ACC112 (cell line): ENCODE results near the gene PFN3.
A peak's percentile ranks its signal among the peaks of the same experiment; 100 is the strongest.

Source experiments
- H2AFZ ChIP-seq: fragments of 200-600 bp; sonication (generic); one replicate; pipeline ENCODE4 v1.6.0; 2017; ENCODE audit warnings: antibody characterized with exemption, low read length; ENCODE audit not compliant: unreplicated experiment
- H3K27ac ChIP-seq: fragments of 200-600 bp; sonication (generic); 2 replicates; pipeline ENCODE4 v1.5.1; 2014; ENCODE audit warnings: low read depth, mild to moderate bottlenecking, antibody characterized with exemption, low read length, moderate library complexity
- H3K27me3 ChIP-seq: fragments of 200-600 bp; sonication (generic); 2 replicates; pipeline ENCODE4 v1.6.1; 2014; ENCODE audit warnings: mild to moderate bottlenecking, antibody characterized with exemption, low read length, moderate library complexity, mixed read lengths; ENCODE audit not compliant: insufficient read depth
- H3K36me3 ChIP-seq: fragments of 200-600 bp; sonication (generic); 2 replicates; pipeline ENCODE4 v1.6.1; 2016; ENCODE audit warnings: mild to moderate bottlenecking, antibody characterized with exemption, low read length, moderate library complexity, mixed read lengths; ENCODE audit not compliant: insufficient read depth
- H3K4me1 ChIP-seq: fragments of 200-600 bp; sonication (generic); one replicate; pipeline ENCODE4 v1.6.1; 2016; ENCODE audit warnings: low read length, mixed read lengths; ENCODE audit not compliant: insufficient read depth, unreplicated experiment, control insufficient read depth
- H3K4me3 ChIP-seq: fragments of 200-600 bp; sonication (generic); 2 replicates; pipeline ENCODE4 v1.5.1; 2014; ENCODE audit warnings: mild to moderate bottlenecking, low read depth, low read length
- H3K79me2 ChIP-seq: fragments of 200-600 bp; sonication (generic); one replicate; pipeline ENCODE4 v1.6.0; 2016; ENCODE audit warnings: low read length; ENCODE audit not compliant: control insufficient read depth, unreplicated experiment, insufficient read depth

The PFN3 gene

DNA sequence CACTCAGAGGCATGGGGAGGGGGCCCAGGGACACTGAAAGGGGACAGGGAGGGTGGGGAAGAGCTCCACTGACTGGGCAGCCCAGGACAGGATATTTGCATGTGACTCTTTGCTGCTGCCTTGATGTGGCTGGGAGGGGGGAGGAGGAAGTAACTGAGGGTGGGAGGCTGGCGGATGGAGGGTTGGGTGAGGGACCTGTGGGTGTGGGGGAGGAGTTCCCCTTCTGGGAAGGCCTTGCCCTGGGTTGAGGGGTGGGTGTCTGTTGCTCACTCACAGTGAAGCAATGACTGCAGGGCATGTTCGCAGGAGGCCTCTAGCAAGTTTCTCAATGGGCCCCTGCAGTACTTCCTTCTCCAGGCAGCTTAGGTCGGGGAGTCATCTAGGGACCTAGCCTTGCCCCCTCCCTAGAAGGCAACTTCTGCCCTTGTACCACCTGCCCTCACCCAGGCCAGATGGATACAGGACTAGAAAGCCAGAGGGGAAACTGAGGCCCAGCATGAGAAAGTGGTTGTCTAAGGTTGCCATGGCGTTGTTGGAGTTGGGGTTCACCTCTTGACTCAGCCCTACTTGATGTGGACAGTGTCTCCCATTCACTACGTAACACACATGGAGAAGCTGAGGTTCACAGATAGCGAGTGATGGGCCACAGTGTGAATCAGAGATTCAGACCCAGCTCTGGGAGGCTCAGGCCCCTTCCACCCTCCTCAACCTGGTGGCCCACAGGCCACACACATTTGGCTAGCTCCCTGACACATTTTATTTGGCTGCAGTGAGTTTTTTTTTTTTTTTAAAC lies 29.0 kb upstream of the PFN3 start:
- no peak overlapping the region for H3K4me3 ChIP-seq
- peaks cover 27% of the 10 kb centered on the region for H3K79me2 ChIP-seq
- H3K27ac ChIP-seq, result no peak overlapping the region
- 0 out of 2 replicates have a peak, but pooled peaks cover 6% of the 10 kb centered on the region for H3K36me3 ChIP-seq
- peaks cover 17% of the 10 kb centered on the region for H3K4me1 ChIP-seq
- H2AFZ ChIP-seq, result no peak overlapping the region
- H3K27me3 ChIP-seq, result no peaks in the 10 kb centered on the region

DNA sequence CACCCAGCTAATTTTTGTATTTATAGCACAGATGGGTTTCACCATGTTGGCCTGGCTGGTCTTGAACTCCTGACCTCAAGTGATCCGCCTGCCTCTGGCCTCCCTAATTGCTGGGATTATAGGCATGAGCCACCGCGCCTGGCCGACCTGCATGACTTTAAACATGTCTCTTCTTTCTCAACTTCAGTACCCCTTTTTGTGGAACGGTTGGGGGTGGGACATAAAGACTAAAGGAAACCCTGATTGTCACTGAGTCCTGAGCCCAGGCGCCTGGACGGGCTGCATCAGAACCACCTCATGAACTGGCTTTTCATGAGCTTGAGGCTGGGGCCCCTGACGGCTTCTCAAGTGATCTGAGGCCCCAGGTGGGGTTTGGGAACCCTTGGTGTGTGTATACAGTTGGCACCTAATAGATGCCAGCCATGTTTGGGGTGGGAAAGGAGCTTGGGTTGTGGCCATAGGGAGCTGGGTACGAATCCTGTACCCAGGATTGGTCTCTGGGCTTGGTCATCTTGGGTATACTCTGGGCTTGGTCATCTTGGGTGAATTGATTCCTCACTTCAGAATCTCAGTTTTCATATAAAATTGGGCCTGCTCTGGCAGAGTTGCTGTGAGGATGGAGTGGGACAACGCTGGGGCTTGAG lies 28.2 kb upstream of the PFN3 start:
- Histone ChIP-seq H3K27me3 (no peaks in the 10 kb centered on the region), H3K4me1 (peaks cover 17% of the 10 kb centered on the region), H3K36me3 (0 out of 2 replicates have a peak, but pooled peaks cover 6% of the 10 kb centered on the region), H3K4me3 (no peak overlapping the region), H3K79me2 (peaks cover 27% of the 10 kb centered on the region), H2AFZ (no peak overlapping the region), H3K27ac (no peak overlapping the region)

DNA sequence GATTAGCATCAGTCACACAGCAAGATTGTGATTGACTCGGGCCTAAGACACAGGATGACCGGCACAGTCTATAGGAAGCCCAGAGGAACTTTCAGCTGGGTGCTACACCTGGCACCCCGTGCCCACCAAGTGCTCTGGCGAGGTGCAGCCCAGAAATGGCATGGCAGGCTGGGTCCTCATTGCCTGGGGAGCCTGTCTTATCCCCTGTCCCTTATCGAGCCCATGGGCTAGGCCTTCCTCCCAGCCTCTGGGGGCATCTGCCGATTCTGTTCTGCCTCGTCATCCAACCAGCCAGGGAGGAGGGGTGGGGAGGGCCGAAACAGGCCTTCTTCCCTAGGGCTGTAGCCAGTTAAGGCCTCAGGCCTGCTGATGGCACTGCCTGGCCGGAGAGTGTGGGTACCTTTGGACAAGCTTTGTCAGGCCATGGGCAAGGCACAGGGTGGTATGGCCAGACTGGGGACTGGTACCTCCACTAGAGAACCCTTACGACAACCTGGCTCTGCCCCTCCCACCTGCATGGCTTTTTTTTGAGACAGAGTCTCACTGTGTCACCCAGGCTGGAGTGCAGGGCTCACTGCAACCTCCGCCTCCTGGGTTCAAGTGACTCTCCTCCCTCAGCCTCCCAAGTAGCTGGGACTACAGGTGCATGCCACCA lies 27.6 kb upstream of the PFN3 start:
- no peak overlapping the region for H3K27ac ChIP-seq
- 0 out of 2 replicates have a peak, but pooled peaks cover 4% of the 10 kb centered on the region for H3K36me3 ChIP-seq
- H3K4me3 ChIP-seq, result peak overlapping the region; percentile 95
- no peaks in the 10 kb centered on the region for H3K27me3 ChIP-seq
- H2AFZ ChIP-seq, result no peak overlapping the region
- peaks cover 17% of the 10 kb centered on the region for H3K4me1 ChIP-seq
- H3K79me2 ChIP-seq, result peaks cover 27% of the 10 kb centered on the region

DNA sequence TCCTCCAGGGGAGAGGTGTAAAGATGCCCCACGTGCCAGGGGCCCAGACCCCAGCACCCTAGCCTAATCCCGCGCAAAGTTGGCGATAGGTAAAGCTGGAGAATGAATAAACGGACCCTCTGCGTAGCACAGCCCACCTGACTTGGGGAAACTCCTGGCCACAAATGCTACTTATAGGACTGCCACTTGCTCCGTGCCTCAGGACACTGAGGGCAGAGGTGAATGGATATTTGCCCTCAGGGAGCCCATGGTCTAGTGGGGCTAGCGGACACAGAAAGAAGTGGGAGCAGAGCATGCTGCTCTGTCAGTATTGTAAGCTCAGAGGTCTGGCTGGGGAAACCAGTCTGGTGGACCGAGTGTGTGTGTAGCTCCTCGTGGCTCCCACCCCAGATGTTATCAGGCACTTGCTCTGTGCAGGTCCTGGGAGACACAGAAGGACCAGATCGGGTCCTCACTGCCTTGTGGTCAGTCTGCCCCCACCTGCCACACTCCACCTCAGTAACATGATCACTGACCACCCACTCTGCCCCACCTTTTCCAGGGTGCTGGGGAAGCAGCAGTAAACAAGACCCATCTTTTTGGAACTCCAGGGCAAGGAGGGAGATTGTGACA lies 26.9 kb upstream of the PFN3 start:
- Histone ChIP-seq H3K36me3 (no peaks in the 10 kb centered on the region), H3K79me2 (peaks cover 27% of the 10 kb centered on the region), H3K27ac (peak overlapping the region; percentile 71; the same call in 1 of the 2 replicates), H2AFZ (no peak overlapping the region), H3K4me3 (peak overlapping the region; percentile 95), H3K27me3 (no peaks in the 10 kb centered on the region), H3K4me1 (peaks cover 17% of the 10 kb centered on the region)

DNA sequence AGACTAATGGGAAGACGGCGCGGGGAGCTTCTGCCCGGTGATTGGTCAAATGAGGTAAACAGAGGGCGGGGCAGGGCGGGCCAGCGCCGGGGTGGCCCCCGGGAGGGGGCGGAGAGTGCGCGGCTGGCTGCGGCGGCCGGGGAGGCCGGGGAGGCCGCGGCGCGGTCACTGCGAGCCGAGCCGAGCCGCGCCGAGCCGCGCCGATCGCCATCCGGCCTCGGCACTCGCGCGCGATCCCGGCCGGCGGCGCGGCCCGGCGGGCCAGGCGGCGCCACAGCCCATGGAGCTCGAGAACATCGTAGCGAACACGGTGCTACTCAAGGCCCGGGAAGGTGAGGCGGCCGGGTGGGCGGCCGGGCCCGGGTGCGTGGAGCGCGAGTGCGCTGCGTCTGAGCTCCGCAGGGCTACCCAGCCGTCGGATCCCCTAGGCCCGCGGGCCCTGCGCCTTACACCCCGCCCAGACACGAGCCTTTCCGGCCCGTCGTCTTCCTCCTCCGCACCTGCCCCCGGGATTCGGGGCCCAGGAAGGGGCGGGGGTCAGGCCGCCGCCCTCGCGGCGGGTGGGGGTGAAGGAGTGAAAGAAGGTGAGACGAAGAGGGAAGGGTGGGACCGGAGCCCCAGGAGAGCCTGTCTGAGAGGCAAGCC lies 26.2 kb upstream of the PFN3 start, which contains the start of gene GRK6:
Gene GRK6 (plus strand): TSS at position 111 of the 645 bp plus-strand sequence. CDS start 170 bp downstream, at position 281.
- H2AFZ ChIP-seq, result peak within 1 kb of the TSS; percentile 67

DNA sequence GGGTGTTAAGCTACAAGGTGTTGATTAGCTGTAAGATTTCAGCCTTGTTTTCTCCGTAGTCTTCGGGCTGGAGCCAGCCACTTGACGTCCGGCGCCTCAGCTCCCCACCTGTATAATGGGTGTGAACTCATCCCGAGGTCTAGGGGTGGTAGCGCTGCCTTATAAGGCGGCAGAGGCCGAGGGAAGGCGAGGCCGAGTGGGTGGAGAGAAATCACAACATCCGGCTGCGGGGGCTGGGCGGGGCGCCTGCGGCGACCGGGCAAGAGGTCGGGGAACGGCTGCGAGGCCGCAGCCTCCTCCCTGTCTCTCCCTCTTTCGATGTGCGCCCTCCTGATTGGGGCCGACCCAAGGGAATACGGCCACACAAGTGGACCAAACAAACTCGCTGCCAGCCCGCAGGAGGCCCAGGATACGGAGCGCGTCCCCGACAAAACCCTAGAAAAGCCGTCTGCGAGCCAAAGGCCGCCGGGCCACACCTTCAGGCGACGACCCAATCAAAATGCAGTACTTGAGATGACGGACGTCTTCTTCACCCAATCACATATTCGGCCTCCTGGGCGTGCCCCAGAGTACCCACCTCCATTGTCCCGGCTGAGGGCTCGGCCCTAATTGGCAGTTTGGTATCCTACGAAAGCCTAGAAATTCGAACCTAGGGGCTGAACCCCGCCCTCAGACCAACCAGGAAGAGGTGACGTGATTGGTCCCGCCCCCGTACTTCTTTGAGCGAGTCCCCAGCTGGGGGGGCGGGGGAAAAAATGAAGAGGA lies 25.5 kb upstream of the PFN3 start:
- peak overlapping the region; percentile 78 for H3K4me3 ChIP-seq

More for the DNA sequence above, 26.2 kb upstream of the PFN3 start, which contains the start of gene GRK6:
- no peaks in the 10 kb centered on the region for H3K27me3 ChIP-seq
- H3K27ac ChIP-seq, result peak within 1 kb of the TSS; percentile 71
- H3K36me3 ChIP-seq, result no peaks in the 10 kb centered on the region
- peaks cover 27% of the 10 kb centered on the region for H3K79me2 ChIP-seq
- H3K4me1 ChIP-seq, result peaks cover 17% of the 10 kb centered on the region
- H3K4me3 ChIP-seq, result peak within 1 kb of the TSS; percentile 95

DNA sequence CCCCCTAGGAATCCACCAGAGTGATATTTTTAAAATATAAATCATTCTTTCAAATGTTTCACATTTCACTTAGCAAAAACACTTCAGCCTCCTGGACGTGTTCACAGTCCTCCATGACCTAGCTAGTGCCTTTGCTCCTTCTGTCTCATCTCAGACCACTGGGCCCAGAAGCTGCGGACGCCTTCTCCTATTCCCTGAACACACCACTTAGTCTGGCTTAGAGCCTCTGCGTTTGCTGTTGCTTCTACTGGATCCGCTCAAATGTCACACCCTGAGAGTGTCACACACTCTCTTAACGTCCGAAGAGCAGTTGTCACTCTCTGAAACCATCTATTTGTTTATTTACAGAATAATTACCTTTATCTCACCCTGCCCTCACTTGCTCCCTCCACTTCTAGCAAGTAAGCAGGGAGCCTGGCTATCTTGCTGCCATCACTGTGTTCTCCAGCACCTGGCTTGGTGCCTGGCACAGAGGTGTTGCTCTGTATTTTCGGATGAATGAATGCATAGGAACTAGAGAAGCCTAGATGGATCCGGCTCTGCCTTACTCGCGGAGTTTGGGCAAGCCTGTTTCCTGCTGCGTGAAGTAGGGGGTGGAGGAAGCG lies 24.8 kb upstream of the PFN3 start:
- H3K4me3 ChIP-seq, result peak overlapping the region; percentile 78
- H3K27ac ChIP-seq, result peak overlapping the region; percentile 71; the same call in 1 of the 2 replicates
- H3K36me3 ChIP-seq, result no peaks in the 10 kb centered on the region
- peak overlapping the region; percentile 45 for H2AFZ ChIP-seq
- H3K27me3 ChIP-seq, result no peaks in the 10 kb centered on the region
- H3K79me2 ChIP-seq, result peaks cover 27% of the 10 kb centered on the region
- peaks cover 17% of the 10 kb centered on the region for H3K4me1 ChIP-seq

More for the DNA sequence above, 25.5 kb upstream of the PFN3 start:
- H3K27ac ChIP-seq, result peak overlapping the region; percentile 71
- H3K4me1 ChIP-seq, result peaks cover 17% of the 10 kb centered on the region
- peak overlapping the region; percentile 45 for H2AFZ ChIP-seq
- no peaks in the 10 kb centered on the region for H3K27me3 ChIP-seq
- H3K36me3 ChIP-seq, result no peaks in the 10 kb centered on the region
- H3K79me2 ChIP-seq, result peaks cover 27% of the 10 kb centered on the region

DNA sequence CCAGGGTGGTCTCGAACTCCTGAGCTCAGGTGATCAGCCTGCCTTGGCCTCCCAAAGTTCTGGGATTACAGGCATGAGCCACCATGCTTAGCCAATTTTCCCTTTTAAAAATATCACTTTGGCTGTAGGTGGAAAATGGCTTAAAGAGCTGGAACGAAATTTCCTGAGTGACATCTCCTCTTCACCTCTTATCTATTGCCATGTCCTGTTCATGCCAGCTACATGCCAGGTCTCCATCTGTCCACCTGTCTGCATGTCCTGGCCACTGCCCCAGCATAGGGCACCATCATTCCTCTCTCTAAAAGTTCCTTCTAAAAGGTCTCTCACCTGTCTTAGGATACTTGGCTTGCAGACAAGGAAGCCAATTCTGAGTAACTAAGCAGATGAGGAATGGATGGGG lies 23.2 kb upstream of the PFN3 start:
- Histone ChIP-seq H3K4me3 (no peak overlapping the region), H3K79me2 (peaks cover 20% of the 10 kb centered on the region), H3K36me3 (no peaks in the 10 kb centered on the region), H2AFZ (no peak overlapping the region), H3K27ac (no peak overlapping the region), H3K27me3 (no peaks in the 10 kb centered on the region), H3K4me1 (peaks cover 17% of the 10 kb centered on the region)

DNA sequence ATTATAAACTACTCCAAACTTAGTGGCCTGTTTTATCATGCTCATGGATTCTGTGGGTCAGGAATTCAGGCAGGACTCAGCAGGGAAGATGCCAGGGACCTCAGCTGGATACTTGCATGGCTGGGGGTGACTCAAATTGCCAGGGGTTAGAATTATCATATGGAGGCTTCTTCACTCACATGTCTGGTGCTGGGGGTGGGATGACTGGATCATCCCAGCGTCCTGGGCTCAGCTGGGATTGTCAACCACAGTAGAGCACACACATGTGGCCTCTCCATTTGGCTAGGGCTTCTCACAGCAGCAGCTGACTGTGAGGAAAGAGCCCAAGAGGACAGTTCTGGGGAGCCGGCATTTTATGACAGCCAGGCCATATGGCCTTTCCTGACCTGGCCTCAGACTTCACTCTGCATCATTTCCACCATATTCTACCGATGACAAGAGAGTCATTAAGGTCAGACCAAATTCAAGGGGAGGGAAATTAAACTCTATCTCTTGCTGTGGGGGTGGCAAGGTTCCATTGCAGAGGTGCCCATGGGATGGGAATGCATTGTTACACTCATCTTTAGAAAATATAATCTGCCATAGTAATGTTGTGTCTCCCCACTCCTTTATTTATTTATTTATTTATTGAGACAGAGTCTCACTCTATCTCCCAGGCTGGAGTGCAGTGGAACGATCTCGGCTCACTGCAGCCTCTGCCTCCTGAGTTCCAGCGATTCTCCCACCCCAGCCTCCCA lies 20.8 kb upstream of the PFN3 start:
- Histone ChIP-seq H3K4me1 (peaks cover 5% of the 10 kb centered on the region), H2AFZ (no peak overlapping the region), H3K27ac (no peak overlapping the region), H3K27me3 (no peaks in the 10 kb centered on the region), H3K79me2 (no peaks in the 10 kb centered on the region), H3K36me3 (no peaks in the 10 kb centered on the region), H3K4me3 (no peak overlapping the region)
